Activated effector memory CD4-positive, alpha-beta T cell treated with Interleukin-2 at 50 U/mL for 16 hours (primary cell): Measurements from ENCODE around the gene SOX6.

Experiments
- DNase-seq: peaks from one replicate; pipeline ENCODE4 v3.0.0-alpha.2; 2020

Gene SOX6

DNA sequence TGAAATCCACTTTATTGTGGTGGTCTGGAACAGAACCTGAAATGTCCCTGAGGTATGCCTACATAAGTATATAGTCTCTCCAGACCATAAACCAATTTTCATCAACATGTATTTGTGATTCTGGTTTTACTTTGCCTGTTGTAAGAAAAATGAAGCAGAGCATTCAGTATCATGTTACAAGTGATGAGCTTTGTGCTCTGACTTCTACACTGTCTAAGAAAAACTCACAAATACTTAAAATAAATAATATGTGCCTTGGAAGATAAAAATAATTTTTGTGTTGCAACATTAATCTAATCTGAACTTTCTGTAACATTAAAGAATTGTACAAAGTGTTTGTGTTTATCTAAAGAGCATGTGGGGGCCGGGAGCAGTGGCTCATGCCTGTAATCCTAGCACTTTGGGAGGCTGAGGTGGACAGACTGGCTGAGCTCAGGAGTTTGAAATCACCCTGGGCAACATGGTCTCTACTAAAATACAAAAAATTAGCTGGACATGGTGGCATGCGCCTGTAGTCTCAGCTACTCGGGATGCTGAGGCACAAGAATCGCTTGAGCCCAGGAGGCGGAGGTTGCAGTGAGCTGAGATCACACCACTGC is 219.5 kb downstream of the SOX6 start:
- DNase-seq, result no peak

DNA sequence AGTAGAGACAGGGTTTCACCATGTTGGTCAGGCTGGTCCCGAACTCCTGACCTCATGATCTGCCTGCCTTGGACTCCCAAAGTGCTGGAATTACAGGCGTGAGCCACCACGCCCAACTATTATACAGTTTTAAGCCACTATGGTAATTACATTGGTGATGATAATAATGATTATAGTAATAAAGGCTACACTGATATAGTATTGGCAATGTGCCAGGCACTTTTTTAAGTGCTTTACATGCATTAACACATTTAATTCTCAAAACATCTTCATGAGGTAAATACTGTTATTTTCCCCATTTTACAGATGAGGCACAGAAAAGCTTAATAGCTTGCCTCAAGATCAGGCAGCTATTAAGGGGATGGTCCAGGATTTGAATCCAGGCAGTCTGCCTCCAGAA is 222.5 kb downstream of the SOX6 start:
- DNase-seq, result no peak

DNA sequence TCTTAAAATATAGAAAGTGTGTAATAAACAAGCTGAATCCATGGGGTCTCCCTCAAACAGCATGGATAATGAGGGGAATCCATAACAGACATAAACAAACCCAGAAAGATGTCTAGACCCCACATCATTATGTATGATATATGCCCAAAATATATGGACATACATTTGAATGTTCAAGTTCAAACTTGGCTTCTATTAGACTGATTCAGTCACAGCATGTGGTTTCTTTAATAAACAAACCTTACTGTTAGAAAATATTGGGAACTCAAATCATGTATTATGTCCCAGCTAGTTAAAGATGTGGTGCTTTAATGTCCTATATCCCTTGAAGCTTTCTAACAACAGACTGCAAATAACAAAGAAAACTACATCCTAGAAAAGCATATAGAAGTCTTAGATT is 228.6 kb downstream of the SOX6 start:
- no peak for DNase-seq

DNA sequence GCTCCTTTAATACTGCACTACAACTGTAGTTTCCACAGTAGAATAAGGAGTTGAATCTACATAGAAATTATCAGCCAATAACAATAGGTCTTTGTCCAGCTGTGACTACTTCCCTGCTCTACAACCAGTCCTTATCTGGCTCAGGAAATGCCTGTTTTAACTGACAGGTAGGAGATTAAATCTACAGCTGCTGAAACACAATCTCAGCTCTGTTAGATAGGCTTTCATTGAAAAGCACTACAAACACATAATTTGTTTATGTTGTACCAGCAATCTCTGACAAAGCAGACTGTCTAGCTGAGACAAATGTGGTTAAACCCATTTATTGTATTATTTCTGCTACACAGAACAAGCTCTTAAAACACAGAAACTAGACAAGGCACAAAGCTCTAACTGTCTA is 230.0 kb downstream of the SOX6 start:
- no peak for DNase-seq

DNA sequence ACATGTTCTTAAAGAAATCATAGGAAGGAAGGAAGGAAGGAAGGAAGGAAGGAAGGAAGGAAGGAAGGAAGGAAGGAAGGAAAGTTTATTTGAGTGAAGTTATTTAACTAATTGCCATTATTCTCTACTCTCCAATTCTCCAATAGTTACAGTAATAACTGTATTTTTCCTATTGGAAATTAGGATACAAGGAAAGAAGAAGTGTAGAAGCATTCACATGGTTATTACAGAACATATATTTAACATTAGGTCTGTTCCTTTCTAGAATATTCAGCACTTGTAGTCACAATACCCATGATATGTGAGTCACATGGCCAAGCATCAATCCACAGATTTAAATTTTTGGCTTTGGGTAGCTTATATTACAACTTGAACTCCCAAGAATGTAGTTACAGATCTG is 230.6 kb downstream of the SOX6 start:
- DNase-seq, result no peak

DNA sequence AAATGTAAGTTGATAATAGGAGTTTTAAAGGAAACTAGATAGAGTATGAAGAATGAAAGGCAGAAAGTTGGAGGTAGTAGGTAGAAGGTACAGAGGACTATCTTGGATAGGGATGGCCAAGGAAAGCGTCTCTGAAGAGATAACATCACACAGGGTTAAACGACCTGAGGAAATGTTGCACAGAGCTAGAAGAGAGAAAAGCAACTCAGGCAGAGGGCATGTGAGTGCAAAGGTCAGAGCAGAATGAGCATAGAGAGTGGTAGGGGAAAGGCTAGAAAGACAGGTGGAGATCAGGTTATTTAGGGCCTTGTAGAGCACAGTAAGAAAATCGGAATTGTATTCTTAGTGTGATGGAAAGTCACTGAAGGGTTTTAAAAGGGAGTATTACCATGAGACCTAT is 232.0 kb downstream of the SOX6 start:
- no peak for DNase-seq

DNA sequence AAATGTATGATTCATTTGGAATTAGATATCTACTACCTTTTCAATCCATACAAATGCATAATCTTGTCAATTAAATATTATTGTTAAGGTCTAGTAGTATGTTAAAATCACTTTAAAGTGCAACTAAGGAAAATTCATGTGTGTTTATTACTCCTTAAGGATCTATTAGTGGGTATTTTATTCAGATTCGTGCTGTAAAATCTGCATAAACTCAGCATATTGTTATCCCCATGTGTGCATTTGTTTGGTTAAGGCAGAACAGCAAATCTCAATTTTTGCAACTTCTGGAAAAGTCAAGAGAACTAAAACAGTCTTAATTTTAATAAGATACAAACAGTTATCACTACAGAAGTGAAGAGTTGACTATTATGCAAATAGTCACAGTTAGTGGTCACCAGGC is 234.5 kb downstream of the SOX6 start:
- no peak for DNase-seq

DNA sequence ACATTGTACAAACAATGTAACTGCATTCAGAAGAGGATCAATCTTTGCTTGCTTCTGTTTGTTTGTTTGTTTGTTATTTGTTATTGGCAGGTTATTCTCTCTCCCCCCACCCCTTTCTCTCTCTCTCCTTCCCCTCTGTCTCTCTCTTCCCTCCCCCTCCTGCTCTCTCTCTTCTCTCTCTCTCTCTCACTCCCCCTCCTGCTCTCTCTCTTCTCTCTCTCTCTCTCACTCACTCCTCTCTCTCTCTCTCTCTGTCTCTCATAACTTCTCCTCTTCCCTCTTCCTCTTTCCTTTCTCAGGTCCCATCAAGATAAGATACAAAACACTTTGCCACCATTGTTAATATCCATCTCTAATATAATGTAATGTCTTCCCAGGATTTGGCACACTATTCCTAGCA is 236.3 kb downstream of the SOX6 start:
- DNase-seq, result no peak

DNA sequence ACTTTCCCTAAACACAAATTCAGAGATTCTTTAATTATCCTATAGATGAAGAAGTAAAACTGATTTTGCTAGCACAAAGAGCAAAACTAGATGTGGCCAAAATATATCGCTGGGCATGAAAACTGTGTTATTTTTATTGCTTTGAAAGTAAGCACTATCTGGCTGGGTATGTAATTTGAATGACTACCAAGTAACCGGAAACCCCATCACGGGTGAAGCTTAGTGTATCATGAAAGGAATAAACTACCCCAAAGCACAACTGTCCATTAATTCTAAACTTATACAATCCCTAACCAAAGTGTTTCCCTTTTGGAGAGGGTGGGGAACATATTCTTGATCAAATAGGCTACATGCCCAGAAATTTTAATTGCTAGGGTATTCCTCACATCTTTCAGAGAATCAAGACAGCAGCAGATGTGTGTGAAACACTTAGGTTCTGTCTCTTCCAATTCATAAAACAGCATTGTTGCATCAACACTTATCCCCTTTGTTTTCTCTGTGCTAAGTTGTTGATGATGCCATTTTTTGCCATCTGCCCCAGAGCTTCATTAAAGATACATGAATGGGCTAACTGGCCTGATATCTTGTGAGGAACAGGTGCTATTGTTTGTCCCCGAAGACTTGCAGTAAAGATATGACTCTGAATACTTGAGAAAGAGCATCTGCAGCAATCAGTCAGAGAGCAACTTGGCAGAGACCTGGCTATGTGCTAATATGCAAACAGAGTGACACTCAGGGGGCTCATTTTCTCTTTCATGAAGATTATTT is 238.2 kb downstream of the SOX6 start:
- no peak for DNase-seq

DNA sequence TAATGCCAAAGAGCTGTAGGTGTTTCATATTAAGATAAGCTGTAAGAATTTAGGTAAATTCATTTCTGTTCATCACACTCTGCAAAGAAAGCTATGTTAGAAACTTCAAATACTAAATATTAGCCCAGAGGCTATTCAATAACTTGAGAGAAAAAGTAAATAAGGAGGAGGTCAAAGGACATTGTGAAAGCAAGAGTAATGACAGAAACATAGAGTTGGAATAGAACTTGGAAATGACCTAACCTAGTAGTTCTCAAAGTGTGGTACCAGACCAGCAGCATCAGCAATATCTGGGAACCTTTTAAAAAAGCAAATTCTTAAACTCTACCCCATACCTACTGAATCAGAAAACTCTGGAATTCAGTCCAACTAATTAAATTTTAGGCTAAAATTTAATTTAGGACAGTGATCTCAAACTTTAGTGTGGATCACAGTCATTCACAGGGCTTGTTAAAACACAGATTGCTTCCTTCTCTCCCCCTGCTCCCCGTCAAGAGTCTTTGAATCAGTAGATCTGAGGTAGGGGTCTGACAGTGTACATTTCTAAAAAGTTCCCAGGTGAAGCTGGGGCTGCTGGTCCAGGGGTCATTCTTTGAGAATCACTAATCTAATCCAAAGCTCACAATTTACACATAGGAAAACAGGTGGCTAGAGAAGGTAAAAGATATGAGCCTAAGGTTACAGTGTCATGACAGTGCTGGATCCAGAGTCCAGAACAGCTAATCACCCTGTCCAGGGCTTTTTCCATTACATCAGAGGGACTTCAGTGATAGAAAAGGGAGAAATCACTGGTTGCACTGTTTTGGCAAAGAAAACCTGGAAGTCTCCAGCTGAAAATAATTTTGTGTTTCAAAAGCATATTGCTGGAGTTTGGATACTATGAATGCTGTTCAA is 241.1 kb downstream of the SOX6 start:
- no peak for DNase-seq

DNA sequence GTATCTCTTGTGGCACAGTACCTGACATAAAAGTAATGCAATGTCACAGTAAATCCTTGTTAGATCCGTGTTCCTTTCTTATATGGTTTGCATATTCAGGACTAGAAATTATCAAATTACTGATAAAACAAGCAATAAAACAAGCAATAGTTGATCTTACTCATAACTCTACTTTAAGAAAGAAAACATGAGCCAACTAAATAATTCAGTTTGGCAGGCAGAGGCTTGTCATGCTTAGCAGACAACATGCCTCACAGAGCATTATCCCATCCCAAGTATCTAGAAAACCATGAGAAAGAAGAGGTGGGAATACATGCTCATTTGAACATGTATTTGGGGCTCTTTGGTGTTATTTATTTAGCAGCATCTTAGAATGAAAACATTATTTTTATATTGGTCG is 241.9 kb downstream of the SOX6 start:
- no peak for DNase-seq

DNA sequence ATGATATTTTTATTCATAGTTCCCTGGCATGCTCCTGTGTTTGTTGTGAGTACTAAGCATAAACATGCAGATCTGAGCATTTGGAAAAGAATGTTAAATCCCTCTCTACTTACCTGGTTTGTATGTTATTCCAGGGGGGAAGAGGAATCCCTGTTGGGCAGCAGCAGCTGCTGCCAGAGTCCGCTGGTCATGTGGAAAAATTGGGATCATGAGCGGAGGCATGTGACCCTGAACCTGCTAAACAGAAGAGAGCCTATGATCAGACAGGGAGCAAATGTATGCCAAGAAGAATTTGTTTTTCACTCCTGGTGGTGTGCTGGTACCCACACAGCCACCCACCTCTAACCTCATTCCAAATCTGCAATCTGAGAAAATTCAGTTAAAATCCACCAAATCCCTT is 244.7 kb downstream of the SOX6 start:
- DNase-seq, result no peak

DNA sequence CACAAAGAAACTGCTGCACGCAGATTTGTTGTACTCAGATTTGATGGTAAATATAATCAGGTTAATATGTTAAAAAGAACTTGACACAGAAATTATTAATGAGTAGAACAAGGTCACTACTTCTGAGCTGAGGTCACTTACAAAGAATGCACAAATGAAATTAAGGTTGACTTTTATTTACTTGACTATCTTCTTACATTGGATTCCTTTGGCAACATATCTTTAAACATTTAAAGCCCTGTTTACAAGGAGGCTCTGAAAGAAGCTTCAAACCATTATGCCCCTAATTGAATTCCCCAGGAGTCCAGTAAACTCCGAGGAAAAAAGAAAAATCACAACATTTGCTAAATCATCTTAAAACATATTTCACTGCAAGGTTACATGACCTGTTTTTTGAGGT is 245.5 kb downstream of the SOX6 start:
- DNase-seq, result no peak

DNA sequence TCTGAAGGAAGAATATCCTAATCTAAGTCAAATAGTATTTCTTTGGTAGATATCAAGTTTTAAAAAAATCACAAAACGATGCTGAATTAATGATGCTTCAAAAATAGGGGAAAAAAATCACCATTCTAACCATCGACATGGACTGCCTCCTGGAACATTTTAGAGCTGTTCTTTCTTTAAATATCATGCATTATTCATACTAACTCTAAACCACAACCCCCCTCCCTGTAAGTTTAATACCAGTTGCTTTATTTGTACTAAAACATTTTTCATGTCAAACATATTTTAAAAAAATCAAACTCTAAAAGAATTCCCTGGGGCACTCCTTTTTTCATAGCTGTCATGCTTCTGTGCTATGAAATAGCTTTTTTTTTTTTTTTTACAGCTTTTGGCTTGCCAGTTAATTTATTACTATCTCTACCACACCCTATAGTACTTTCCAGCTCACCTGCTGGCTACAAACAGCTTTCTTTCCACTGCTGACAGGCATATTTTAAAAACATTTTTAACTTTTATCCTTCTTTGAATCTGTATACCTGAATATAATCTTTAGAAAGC is 256.9 kb downstream of the SOX6 start:
- no peak for DNase-seq

DNA sequence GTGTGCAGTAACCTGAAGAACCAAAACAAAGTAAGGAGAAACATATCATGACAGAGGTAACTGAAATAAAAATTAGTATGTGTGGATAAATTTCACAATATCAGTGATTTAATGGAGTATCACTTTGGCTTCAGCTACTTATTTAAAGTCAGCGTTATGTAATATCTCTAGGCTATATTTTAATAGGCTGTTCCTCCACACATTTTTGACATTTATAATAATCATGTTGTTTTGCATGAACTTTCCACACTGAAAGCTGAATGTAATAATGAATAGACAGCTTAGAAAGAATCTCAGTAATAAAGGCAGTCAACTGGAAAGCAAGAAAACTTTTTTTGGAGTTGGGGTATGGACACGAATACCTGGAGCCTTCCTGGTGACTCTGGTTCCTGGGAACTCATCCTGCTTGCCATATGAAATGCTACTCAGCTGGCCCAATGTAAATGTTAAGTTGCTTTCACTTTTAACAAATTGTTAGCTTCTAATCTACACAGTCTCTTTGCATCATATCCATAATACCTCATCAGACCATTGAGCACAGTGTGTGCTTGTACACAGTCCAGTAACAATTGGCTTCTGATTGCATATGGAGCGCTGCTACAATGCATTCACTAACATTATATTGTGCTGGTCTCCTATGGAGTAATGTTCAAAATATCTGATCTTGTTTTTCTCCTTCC is 257.7 kb downstream of the SOX6 start:
- DNase-seq, result no peak

DNA sequence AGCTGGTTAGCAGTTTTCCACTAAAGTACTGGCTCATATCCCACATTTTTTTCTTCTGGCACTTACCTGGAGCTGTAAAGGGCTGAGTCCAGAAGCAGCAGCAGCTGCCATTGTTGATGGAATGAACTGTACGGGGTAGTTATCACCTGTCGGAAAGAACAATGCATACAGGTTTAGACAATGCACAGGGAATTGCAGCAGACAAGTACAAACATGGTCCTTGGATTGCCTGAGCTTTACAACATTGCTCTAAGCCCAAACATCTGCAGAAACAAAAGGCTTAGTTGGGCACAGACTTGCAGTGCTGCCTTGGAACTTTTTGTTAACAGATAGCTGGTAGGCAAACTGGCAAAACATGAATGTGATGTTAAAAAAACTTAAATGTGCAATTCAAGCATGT is 258.8 kb downstream of the SOX6 start:
- DNase-seq, result no peak

DNA sequence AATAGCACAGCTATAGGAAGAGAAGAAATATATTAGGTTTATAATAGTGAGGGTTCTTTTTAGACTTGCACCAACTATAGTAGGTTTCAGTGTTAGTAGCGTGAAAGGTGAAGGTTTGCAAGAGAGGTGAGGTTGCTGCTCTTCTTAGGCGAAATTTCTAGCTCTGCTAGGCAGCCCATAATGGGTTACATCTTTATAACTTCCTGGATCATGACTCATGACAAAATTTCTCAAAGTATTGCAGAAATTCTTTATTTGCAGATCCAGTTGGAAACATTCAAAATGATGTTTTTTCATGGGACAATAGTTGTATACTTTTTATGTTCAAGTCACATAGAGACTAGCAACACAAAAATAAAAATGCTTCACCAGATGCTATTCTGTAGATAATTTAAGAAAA is 260.0 kb downstream of the SOX6 start:
- no peak for DNase-seq

DNA sequence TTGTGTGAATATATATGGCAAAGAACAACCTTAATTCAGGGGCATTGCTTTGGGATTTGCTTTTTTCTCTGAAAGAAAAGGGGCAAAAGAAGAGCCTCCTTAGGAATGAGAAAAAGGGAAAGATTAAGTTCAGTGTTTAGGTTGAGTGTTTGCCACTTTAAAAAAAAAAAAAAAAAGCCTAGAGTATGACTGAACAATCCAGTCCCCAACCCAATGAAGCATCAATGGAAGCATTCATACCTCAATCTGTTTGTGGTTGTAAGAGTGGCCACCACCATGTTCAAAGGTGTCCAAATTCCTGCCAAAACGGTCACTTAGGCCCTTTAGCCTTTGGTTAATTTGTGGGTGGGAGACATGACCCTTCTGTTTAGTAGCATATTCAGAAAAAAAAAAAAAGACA is 260.6 kb downstream of the SOX6 start:
- no peak for DNase-seq

DNA sequence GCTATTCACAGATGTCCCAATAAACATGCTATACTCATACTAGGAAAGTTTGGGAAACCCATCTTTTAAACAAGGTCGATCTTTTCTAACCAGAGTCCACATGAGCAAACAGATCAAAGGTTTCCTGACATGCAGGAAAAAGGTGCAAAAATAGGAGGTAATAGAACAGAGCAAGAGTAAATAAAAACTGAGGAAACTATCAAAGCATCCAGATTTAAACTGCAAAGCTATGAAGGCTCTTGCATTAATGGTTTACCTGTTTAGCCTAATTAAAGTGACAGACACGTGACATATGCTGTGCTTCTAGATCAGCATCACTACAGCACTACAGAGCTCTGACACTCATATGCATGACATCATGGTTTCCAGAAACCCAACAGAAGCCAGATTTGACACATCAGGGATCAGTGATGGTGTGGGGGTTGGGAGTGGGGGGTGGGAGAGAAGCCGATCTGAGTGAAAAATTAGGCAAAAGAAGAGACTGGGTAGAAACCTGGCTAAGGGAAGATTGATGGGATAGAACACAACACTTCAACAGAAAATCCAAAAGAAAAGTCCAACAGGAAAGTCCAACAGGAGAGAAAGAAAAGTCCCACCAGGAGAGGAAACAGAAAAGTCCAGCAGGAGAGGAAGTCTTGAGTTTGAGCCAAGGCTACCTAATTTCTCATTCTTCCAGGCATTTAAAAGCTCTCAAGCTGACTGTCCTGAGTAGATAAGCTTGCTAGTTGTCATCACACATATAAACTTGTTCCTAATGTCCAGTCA is 262.3 kb downstream of the SOX6 start:
- no peak for DNase-seq

DNA sequence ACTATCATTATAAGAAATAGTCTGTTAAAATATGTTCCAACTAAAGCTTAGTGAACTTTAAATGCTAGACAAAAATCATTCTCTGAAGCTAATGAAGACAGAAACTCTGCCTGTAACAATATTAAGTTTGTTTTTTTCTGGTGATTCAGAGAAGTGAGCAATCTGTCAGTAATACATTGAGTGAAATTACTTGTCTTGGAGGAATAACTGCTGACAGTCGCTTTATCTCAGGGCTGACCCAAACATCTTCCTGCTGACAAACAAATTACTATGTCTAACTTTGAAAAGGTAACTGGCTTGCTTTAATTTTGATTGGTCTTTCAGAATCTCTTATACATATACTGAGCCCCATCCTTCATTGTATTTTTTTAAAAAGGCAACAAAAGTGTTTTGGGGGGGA is 264.5 kb downstream of the SOX6 start:
- no peak for DNase-seq

DNA sequence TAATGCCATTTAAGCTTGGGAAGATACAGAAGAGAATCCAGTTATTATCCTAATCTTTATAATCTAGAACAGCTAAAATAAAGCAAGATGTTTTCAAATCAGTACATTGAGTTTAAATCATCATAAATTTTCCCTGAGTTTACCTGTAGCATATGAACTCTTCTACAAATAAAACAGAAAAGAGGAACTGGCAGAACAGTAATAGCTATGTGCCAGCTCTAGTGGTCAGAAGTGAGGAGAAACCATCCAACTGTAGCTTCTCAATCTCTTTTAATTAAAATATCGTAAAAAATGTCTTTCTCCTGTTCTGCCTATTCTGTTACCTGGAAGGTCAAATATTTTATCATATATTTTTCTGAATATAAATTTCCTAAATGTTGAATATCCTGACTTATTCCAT is 266.9 kb downstream of the SOX6 start:
- no peak for DNase-seq

DNA sequence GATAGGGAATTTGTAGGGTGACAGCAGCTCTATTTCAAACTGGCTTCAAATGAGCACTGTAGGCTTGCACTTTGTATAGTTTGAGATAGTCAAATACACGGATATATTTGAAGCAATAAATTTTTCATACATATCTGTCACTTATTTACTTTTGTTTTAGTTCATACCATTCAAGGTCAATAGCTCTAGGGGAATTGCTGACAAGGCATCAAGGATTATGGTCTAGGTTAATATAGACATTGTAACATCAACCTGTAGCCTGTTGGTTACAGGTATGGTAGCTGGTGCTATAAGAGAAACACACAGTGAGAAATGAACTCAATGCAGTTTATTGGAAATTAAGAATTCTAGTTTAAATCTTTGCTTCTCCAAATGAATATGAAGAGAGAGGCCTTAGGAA is 267.6 kb downstream of the SOX6 start:
- DNase-seq, result no peak
